ENCODE results near the gene GABRR1. TPM values are rescaled to one million over a fixed set of nuclear protein-coding genes. Genes with fewer than 3 reads are reported as not detected.

The GABRR1 gene
- total RNA-seq, 4 donors from 2014 or later = not detected

DNA sequence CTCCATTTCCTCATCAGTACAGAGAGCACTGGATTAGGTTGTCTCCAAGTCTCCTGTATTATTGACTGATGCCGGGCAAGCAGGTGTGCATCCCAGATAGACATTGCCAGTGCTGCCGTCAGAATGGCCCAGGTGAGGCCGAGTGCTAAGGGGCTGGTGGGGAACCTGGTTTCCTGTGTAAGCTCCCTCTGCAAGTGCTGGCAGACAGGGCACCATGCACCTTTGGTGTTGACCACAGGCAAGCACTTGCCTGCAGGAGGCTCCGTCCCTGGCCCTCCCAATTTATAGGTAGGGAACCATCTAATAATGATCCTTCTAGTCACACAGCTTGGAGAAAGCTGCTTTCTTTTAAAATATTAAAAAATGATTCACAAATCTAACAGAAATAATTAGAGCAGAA is 747 bp downstream of the GABRR1 start:
- TF ChIP-seq, protein P1, sequence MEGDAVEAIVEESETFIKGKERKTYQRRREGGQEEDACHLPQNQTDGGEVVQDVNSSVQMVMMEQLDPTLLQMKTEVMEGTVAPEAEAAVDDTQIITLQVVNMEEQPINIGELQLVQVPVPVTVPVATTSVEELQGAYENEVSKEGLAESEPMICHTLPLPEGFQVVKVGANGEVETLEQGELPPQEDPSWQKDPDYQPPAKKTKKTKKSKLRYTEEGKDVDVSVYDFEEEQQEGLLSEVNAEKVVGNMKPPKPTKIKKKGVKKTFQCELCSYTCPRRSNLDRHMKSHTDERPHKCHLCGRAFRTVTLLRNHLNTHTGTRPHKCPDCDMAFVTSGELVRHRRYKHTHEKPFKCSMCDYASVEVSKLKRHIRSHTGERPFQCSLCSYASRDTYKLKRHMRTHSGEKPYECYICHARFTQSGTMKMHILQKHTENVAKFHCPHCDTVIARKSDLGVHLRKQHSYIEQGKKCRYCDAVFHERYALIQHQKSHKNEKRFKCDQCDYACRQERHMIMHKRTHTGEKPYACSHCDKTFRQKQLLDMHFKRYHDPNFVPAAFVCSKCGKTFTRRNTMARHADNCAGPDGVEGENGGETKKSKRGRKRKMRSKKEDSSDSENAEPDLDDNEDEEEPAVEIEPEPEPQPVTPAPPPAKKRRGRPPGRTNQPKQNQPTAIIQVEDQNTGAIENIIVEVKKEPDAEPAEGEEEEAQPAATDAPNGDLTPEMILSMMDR (IDR thresholded peaks at IDR 0.05; ENCODE audit: low read depth) = no peak

DNA sequence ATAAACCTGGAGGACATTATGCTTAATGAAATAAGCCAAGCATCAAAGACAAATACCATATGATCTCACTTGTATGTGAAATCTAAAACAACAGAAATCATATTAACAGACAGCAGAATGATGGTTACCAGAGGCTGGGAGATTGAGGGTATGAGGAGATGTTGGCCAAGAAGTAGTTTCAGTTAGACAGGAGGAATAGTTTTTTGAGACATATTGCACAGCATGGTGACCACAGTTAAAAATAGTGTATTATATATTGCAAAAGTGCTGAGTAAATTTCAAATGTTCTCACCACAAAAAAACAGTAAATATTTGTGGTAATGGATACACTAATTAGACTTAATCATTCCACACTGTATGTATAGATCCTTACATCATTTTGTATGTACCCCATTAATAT is 1.8 kb downstream of the GABRR1 start:
- TF ChIP-seq, protein P1 (IDR thresholded peaks at IDR 0.05; ENCODE audit: low read depth) = no peak

DNA sequence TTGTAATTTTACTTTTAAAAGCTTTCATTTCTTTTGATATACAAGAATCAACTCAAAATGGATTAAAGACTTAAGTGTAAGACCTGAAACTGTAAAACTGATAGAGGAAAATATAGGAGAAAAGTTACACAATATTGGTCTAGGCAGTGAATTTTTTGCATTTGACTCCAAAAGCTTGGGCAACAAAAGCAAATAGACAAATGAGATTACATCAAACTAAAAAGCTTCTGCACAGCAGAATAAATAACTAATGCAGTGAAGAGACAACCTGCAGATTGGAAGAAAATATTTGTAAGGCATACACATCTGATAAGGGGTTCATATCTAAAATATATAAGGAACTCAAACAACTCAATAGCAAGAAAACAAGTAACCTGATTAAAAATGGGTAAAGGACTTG is 3.0 kb downstream of the GABRR1 start:
- TF ChIP-seq, protein P1 (IDR thresholded peaks at IDR 0.05; ENCODE audit: low read depth) = no peak

DNA sequence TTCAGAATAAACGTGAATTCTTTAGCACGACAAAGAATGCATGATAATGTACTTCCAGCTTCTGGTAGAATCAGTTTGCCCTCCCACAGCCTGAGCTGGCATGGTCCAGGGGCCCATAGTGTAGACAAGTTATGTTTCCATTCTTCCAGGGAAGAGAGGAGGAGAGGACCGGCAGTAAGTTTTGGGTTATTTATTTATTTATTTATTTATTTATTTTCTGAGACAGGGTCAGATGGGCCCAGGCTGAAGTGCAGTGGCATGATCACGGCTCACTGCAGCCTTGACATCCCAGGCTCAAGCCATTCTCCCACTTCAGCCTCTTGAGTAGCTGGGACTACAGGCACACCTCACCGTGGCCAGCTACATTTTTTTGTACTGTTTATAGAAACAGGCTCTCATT is 4.7 kb downstream of the GABRR1 start:
- TF ChIP-seq, protein P1 (IDR thresholded peaks at IDR 0.05; ENCODE audit: low read depth) = no peak

DNA sequence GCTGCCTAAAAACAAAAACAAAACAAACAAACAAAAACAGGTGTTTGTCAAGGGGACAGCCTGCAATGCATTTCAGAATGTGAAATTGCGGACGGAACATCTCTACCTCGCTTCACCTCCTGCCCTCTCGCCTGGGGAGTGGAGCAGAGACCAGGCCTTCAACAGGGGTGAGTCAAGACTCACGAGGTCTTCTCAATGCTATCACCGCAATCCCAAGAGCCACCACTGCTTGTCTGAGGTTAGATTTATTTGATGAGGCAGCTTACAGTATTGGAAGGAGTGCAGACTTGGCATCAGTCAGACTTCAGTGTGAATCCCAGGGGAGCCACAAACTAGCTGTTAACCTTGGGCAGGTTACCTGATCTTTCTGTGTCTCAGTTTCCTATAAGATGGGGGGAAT is 7.7 kb downstream of the GABRR1 start:
- TF ChIP-seq, protein P1 (IDR thresholded peaks at IDR 0.05; ENCODE audit: low read depth) = no peak

DNA sequence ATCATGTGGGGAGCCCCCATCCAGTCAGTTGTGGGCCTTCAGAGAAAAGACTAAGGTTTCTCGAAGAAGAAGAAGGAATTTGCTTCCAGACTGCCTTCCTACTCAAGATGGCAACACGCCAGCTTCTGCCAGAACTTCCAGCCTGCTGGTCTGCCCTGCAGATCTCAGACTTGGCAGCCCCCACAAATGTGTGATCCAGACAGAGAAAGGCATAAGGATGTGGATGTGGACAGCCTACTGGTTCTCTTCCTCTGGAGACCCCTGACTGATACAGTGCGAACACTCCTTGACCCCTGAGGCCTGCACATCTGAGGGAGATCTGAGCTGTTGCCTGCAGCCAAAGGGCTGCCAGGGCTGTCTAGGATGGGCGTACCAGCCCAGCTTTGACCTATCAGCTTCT is 8.6 kb downstream of the GABRR1 start:
- TF ChIP-seq, protein P1 (IDR thresholded peaks at IDR 0.05; ENCODE audit: low read depth) = no peak

DNA sequence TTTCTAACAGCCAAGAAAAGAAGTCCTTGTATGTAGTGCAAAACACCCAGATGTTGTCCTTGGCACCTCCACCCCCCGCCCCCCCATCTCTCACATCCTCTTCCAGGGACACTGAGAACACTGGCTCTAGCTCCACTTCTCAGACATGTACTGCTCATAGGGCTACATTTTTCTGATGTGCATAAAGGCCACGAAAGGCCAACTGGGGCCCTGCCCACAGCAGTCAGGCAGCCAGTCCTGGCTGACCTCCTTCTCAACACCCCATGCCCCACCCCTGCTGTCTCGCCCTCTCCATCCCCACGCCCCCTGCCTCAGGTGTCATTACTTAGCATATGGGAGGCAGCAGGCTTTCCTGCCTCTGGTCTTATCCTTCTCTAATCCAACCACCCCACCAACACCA is 11.3 kb downstream of the GABRR1 start:
- TF ChIP-seq, protein P1 (IDR thresholded peaks at IDR 0.05; ENCODE audit: low read depth) = no peak
